ENCODE results near the gene STAG1. TPM values are rescaled to one million over a fixed set of nuclear protein-coding genes. Genes with fewer than 3 reads are reported as not detected.
A peak's percentile ranks its signal among the peaks of the same experiment; 100 is the strongest.

The STAG1 gene
- total RNA-seq, 2 donors from 2014 or later: 45.7 to 55.8 TPM

DNA sequence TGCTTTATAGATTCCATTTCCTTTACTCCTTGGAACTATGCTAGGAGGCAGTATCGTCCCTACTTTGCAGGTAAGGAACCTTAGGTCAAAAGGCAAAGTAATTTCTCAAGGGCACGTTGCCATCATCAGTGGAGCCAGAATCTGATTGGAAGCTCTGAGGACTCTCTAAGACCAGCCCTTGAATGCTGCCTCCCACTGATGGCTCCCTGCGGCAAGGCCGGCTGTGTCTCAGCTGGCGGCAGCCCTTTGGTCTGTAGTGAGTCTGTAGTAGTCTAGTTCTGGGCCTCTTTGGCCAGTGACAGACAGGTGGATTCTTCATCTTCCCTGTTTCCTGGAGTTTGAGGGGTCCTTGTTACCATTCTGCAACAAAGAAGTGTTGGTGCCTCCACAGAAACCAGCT is 425.9 kb downstream of the STAG1 start:
- intact Hi-C loops (cut with DNase I): no loop called here
- no peak for DNase-seq (ENCODE audit: low spot score)

DNA sequence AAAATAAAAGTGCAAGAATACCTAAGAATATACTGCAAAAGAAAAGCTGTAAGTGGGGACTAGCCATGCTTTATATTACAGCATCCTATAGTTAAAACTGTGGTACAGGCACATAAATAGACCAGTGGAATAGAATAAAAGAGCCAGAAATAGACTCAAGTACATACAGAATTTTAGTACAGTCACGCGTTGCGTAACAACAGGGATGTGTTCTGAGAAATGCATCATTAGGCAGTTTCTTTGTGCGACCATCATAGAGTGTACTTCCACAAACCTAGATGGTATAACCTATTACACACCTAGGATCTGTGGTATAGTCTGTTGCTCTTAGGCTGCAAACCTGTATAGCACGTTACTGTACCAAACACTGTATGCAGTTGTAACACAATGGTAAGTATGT is 440.2 kb downstream of the STAG1 start:
- DNase-seq (ENCODE audit: low spot score): no peak
- intact Hi-C loops (cut with DNase I): no loop called here

DNA sequence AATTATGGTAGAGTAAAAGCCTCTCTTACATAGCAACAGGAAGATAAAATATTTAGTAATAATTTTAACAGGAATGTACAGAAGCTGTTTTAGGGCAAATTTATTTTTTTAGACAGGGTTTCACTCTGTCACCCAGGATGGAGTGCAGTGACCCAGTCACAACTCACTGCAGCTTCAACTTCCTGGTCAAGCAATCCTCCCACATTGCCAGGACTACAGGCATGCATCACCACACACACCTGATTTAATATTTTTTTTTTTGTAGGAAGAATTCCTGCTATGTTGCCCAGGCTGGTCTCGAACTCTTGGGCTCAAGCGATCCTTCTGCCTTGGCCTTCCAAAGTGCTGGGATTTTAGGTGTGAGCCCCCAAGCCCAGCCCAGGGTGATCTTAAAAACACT is 440.9 kb downstream of the STAG1 start:
- DNase-seq (ENCODE audit: low spot score): no peak
- intact Hi-C loops (cut with DNase I): no loop called here

DNA sequence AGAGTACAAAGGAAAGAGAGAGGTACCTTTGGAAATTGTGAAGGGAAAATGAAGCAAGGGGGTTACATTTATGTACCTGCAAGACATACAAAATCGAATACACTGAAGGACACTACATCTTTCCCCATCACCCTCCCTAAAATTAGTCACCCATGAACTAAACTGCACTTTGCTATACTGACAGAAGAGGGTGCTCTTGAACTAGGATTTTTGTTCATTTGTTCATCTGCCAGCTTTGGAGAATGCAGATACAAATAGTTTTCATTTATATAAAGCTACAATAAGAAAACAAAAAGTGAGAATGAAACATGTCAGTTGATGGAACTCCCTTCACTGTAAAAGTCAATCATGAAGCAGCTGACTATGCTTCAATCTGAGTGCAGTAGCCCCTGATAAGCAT is 446.3 kb downstream of the STAG1 start:
- DNase-seq (ENCODE audit: low spot score): no peak
- intact Hi-C loops (cut with DNase I): no loop called here

DNA sequence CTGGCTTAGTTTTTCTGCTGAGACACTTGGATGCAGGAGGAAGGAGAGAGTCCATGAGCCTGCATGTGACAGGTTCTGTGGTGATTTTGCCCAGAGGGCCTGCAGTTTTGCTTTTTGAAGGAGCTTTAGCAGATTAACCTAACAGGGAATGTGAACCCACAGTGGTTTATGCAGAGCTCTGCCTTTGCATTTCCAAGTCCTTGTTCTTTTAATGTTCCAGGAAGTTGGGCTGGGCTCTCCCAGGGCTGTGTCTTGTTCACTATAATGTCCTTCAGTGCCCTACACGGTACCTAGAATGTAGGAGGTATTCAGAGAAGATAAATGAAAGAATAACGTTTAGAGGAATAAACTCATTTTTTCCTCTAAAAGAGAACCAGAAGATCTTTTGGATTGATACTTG is 451.7 kb downstream of the STAG1 start:
- DNase-seq (ENCODE audit: low spot score): no peak
- intact Hi-C loops (cut with DNase I): loop anchor here in 1 of 2 donors (5.0 kb wide), 1 partner anchor 1382 kb away; no protein-coding TSS in a partner anchor

DNA sequence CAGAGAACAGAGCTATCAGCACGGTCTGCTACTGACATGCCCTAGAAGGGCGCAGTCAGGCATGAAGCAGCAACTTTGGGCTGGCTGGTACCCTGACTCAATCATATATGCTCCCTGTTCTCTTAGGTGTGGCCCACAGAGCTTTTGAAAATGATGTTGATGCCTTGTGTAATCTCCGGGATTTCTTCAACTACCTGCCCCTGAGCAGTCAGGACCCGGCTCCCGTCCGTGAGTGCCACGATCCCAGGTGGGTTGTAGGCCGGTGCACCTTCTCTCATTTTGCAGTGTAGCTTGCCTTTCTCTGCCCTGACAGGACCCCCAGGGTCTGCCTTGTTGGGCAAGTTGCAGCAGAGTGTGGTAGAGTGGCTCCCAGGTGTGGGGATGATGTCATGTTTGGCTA is 454.4 kb downstream of the STAG1 start:
- intact Hi-C loops (cut with DNase I): no loop called here
- DNase-seq (ENCODE audit: low spot score): peak; percentile 67

DNA sequence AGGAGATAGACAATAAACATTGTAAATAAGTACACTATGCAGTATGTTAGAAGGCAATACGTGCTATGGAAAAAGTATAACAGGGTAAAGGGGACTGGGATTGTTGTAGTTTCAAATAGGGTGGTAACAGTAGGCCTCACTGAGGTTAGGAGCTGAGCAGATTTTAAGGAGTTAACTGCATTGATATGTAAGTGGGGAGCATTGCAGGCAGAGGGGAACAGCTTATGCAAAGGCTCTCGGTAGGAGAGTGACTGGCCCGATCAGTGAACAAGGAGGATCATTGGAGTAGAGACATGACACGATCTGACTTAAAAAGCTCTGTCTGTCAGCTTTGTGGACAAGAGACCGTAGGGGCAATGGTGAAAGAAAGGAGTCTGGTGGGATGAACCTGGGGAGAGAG is 455.2 kb downstream of the STAG1 start:
- intact Hi-C loops (cut with DNase I): no loop called here
- no peak for DNase-seq (ENCODE audit: low spot score)

DNA sequence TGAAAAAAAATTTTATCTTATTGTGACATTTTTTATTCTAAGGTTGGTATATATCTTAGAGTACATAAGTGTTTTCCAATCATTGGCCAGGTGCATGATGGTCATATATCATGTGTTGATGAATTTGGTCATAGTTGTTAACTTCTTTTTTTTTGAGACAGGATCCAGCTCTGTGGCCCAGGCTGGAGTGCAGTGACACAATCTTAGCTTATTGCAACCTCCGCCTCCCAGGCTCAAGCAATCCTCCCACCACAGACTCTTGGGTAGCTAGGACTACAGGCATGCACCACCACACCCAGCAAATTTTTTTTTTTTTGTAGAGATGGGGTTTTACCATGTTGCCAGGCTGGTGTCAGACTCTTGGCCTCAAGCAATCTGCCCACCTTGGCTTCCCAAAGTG is 458.0 kb downstream of the STAG1 start:
- intact Hi-C loops (cut with DNase I): no loop called here
- DNase-seq (ENCODE audit: low spot score): no peak

DNA sequence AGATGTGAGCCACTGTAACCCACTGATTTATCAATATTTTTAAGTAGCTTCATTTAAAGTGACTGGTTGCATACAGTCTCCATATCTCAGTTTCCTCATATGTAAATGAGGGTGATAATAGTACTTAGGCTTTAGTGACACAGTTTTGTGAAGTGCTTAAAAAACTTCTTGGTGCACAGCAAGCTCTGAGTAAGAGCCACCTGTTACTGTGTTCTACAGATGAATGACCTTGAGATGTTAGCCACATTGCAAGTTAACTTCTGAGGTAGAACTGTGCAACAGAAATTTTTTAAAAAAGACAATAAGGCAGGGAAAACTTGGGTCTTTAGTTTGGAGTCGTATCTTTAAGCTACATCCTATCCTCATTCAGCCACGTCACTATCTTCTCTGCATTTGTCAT is 458.9 kb downstream of the STAG1 start:
- intact Hi-C loops (cut with DNase I): no loop called here
- no peak for DNase-seq (ENCODE audit: low spot score)

DNA sequence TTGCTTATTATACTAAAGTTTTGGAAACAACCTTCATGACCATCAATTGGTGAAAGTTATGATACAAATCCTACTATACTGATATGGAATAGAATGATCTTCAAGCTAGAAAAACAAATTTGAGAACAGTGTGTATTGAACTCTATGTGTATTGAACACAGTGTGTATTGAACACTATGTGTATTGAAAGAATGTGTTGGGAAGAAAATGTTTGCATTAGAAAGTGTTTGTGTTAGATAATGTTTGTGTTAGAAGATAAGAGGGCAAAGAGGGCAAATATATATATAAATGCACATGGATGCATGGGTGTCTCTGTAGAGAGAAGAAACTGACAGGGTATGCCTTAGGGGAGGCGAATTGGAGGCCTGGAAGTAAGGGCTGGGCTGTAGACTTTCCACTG is 459.7 kb downstream of the STAG1 start:
- DNase-seq (ENCODE audit: low spot score): no peak
- intact Hi-C loops (cut with DNase I): no loop called here

DNA sequence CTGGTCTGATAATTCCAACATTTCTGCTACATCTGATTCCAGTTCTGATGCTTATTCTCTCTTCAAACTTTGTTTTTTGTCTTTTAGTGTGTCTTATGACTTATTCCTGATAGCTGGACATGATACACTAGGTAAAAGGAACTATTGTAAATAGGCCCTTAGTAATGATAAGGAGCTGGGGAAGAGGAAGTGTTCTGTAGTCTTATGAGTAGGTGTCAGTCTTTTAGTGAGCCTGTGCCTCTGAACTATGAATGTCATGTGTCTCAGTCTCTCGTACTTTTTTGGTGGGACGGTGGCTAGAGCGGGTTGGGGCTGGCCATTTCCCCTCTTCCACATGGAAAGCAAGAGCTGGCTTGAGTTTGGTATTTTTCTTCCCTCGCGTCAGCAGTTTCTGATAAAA is 460.9 kb downstream of the STAG1 start:
- no peak for DNase-seq (ENCODE audit: low spot score)
- intact Hi-C loops (cut with DNase I): no loop called here

Other genes with a start within 250 kb of the STAG1 start
- 1 to 10 TPM; 6.9 to 7.3 TPM for gene SLC35G2, start 66.7 kb upstream of the STAG1 start, total RNA-seq
- 10 to 100 TPM; 27.2 to 32.4 TPM for gene NCK1, start 109.8 kb upstream of the STAG1 start, total RNA-seq
- 1 to 10 TPM; 1.8 to 2.6 TPM for gene IL20RB, start 205.6 kb upstream of the STAG1 start, total RNA-seq